Stimulated activated naive CD4-positive, alpha-beta T cell treated with Interleukin-2 at 50 U/mL for 16 hours (primary cell): Measurements from ENCODE around the gene CRACDL.

ENCODE experiments used
- DNase-seq: peaks from one replicate; lab custom pipeline; 2025; lab: John Stamatoyannopoulos, UW

Gene CRACDL

GRCh38 chr2:98750593-98751282 is 185.3 kb downstream of the CRACDL start:
- no peak for DNase-seq

- DNase-seq = no peak
These were observed 187.0 kb downstream of the CRACDL start for GRCh38 chr2:98749066-98749450.

- no peak for DNase-seq
These were observed 187.5 kb downstream of the CRACDL start for GRCh38 chr2:98748292-98749065.

GRCh38 chr2:98747888-98748287 is 188.1 kb downstream of the CRACDL start:
- DNase-seq = no peak

GRCh38 chr2:98746426-98746825 is 189.6 kb downstream of the CRACDL start:
- no peak for DNase-seq

GRCh38 chr2:98744595-98744994 is 191.4 kb downstream of the CRACDL start:
- no peak for DNase-seq
